GM23248 (cell line): ENCODE results near the gene GTF2E1.

Experiments
- EZH2 ChIP-seq: fragments of 200-600 bp; sonication (generic); IDR thresholded peaks from 2 replicates; pipeline ENCODE4 v1.6.1; 2018; ENCODE audit warnings: antibody characterized with exemption, mild to moderate bottlenecking; ENCODE audit not compliant: insufficient read depth, poor library complexity, severe bottlenecking
- EZH2phosphoT487 ChIP-seq: fragments of 200-600 bp; sonication (generic); IDR thresholded peaks from 2 replicates; pipeline ENCODE4 v1.6.1; 2018; ENCODE audit warnings: antibody characterized with exemption, moderate library complexity, mild to moderate bottlenecking, low read depth; ENCODE audit not compliant: insufficient read depth

DNA sequence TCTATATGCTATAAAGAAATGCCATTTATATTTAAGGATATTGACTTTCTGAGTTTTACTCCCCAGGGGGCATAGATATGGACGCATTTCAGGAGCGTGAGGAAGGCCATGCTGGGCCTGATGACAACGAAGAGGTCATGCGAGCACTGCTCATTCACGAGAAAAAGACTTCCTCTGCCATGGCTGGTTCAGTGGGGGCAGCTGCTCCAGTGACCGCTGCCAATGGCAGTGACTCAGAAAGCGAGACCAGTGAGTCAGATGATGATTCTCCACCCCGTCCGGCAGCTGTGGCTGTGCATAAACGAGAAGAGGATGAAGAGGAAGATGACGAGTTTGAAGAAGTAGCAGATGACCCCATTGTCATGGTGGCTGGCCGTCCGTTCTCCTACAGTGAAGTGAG is 38.4 kb downstream of the GTF2E1 start:
- TF ChIP-seq EZH2phosphoT487, result no peak
- no peak for TF ChIP-seq EZH2
